Measurements from ENCODE around the gene C20orf96. TPM values are rescaled to one million over a fixed set of nuclear protein-coding genes. Genes with fewer than 3 reads are reported as not detected.

C20orf96 gene
- total RNA-seq, 1 experiment from 2014 or later: 3.8 TPM

DNA sequence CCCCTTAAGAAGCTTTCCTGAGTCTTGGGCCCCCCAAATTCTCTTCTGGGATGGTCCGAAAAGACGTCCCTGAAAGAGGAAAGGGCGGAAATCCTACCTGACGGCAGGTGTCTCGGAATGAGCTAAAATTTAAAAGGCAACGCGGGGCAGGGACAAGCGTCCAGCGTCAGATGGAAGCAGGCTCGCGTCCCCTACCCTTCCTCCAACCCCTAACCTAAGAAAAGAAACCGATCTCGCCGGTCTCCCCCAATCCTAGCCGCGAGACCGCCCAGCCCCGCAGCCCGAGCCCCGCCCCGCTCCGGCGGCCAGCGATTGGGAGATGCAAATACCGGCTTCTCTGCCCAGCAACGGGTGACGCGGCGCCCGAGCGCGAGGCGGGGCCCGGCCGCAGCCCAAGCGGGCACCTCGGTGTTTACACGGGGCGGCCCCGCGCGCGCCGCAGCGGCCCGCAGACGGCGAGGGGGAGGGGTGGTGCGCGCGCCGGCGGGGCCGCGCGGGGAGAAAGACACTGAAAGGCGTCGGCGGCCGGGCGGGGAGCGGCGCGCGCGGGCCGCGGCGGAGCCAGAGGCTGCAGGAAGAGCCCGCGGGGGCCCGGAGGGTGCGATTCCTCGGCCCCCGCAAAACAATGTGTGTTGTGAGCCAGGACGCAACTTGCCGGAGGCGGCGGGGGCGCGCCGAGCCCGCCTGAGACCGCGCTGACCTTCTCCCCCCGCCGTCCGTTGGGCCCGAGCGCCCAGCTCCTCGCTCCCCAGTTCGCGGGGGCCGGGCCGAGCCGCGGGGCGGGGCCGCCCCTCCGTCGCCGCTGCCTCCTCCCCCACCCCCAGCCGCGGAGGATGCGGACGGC, 34.7 kb upstream of the C20orf96 start, which contains the start of gene SOX12:
Gene SOX12, plus strand, starts transcription at position 508 of the 844 bp plus-strand sequence. CDS start 373 bp downstream, outside the sequence.
- Mint-ChIP-seq H3K9me3 (ENCODE audit: unreplicated experiment) (no peaks in the 10 kb centered on the region), H3K27ac (ENCODE audit: low read depth, unreplicated experiment) (peak within 1 kb of the TSS; percentile 88), H3K27me3 (ENCODE audit: insufficient read depth, unreplicated experiment) (no peaks in the 10 kb centered on the region), H3K4me3 (ENCODE audit: unreplicated experiment) (peak within 1 kb of the TSS; percentile 87), H3K36me3 (ENCODE audit: insufficient read depth, unreplicated experiment) (peaks cover 47% of the 10 kb centered on the region), H3K4me1 (ENCODE audit: insufficient read depth, unreplicated experiment) (peaks cover 19% of the 10 kb centered on the region)
- intact Hi-C loops (cut with micrococcal nuclease): loop anchor here (1.0 kb wide), 1 partner anchor 11 kb away; no protein-coding TSS in a partner anchor
- no TSS peak for BruUV-seq (replicated peaks)
- CTCF ChIA-PET: interaction anchor here (0.6 to 2.7 kb wide), 7 partner anchors 20 to 603 kb away, joined by 3 to 18 read pairs (median 5); no protein-coding TSS in a partner anchor
- POLR2A ChIA-PET: interaction anchor here (0.7 to 5.5 kb wide), 34 partner anchors 12 to 519 kb away, joined by 3 to 56 read pairs (median 5); partner anchors contain the start of genes CSNK2A1, DEFB129, NRSN2 and TBC1D20
- TF ChIP-seq, protein P1, sequence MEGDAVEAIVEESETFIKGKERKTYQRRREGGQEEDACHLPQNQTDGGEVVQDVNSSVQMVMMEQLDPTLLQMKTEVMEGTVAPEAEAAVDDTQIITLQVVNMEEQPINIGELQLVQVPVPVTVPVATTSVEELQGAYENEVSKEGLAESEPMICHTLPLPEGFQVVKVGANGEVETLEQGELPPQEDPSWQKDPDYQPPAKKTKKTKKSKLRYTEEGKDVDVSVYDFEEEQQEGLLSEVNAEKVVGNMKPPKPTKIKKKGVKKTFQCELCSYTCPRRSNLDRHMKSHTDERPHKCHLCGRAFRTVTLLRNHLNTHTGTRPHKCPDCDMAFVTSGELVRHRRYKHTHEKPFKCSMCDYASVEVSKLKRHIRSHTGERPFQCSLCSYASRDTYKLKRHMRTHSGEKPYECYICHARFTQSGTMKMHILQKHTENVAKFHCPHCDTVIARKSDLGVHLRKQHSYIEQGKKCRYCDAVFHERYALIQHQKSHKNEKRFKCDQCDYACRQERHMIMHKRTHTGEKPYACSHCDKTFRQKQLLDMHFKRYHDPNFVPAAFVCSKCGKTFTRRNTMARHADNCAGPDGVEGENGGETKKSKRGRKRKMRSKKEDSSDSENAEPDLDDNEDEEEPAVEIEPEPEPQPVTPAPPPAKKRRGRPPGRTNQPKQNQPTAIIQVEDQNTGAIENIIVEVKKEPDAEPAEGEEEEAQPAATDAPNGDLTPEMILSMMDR (IDR thresholded peaks at IDR 0.05; ENCODE audit: unreplicated experiment): no peak
- peak; percentile 92 for DNase-seq (ENCODE audit: unreplicated experiment)

DNA sequence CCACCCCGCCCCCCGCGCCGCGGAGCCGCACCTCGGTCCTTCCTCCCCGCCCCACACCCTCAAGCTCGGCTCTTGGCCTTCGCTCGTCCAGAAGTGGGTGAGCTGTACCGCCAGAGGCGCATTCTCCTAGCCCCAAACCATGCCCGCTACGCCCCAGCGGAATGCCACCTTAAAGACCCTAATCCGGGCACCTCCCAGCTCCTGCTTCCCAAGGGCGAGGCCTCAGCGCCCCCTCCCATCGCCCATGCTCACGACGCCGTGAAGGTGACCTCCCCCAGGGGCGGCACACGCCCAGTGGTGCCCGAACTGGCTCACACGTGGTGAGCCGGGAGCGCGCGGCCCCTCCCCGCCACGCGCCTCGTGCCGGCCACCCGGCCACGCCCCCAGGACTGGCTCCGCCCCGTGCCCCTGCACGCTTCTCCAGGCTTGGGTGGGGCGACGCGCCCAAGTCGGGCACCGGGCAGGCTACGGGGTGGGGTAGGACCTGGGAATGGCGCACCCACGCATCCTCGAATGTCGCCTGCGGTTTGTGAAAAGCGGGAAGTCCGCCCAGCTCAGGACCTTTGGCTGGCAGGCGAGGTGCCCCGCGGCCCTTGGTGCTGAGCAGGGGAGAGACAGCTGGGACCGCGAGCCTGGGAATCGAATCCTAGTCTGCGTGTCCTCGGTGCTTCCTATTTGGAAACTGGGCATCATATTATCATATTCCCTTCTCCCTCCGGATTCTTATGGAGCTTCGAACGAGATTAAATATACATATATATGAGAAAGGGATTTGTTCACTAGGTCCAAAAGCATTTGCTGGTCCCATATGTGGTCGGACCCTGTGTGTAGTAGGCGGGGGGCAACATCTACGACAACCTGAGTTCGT, 33.9 kb upstream of the C20orf96 start:
- peak overlapping the region; percentile 87 for H3K4me3 Mint-ChIP-seq (ENCODE audit: unreplicated experiment)
- BruUV-seq (replicated peaks): TSS peak; percentile 95
- peak overlapping the region; percentile 88 for H3K27ac Mint-ChIP-seq (ENCODE audit: low read depth, unreplicated experiment)
- intact Hi-C loops (cut with micrococcal nuclease): loop anchor here (1.0 kb wide), 2 partner anchors 10 to 27 kb away; partner anchors contain the start of gene ZCCHC3
- POLR2A ChIA-PET: interaction anchor here (0.7 to 5.5 kb wide), 40 partner anchors 8 to 1000 kb away, joined by 3 to 56 read pairs (median 5); partner anchors contain the start of genes CSNK2A1, DEFB129, NRSN2 and TBC1D20
- TF ChIP-seq, protein P1 (IDR thresholded peaks at IDR 0.05; ENCODE audit: unreplicated experiment): peak; percentile 25
- H3K4me1 Mint-ChIP-seq (ENCODE audit: insufficient read depth, unreplicated experiment): peaks cover 11% of the 10 kb centered on the region
- H3K36me3 Mint-ChIP-seq (ENCODE audit: insufficient read depth, unreplicated experiment): peaks cover 56% of the 10 kb centered on the region
- peak; percentile 91 for DNase-seq (ENCODE audit: unreplicated experiment)
- CTCF ChIA-PET: interaction anchor here (0.6 to 2.7 kb wide), 10 partner anchors 12 to 107 kb away, joined by 3 to 18 read pairs (median 4); no protein-coding TSS in a partner anchor
- H3K9me3 Mint-ChIP-seq (ENCODE audit: unreplicated experiment): no peaks in the 10 kb centered on the region
- H3K27me3 Mint-ChIP-seq (ENCODE audit: insufficient read depth, unreplicated experiment): no peaks in the 10 kb centered on the region

DNA sequence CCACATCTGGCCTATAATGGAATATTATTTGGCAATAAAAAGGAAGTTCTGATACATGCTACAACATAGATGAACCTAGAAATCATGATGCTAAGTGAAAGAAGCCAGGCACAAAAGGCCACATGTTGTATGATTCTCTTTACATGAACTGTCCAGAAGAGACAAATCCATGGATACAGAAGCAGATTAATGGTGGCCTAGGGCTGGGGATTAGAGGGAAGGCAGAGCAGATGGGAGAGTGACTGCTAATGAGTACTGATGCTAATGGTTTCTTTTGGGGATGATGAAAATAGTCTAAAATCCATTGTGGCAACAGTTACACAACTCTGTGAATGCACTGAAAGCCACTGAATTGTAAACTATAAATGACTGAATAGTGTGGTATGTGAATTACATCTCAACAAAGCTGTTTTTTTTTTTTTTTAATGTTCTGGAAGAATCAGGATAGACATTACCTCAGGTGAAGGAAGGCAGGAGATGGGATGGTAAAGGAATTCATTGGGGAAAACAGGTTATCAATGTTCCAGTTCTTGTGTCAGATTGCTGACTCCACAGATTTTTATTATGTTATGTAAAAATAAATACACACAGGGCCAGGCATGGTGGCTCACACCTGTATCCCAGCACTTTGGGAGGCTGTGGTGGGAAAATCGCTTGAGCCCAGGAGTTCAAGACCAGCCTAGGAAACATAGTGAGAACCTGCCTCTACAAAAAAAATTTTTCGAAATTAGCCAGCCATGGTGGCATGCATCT, 25.9 kb upstream of the C20orf96 start:
- no TSS peak for BruUV-seq (replicated peaks)
- TF ChIP-seq, protein P1 (IDR thresholded peaks at IDR 0.05; ENCODE audit: unreplicated experiment): no peak
- Mint-ChIP-seq H3K36me3 (ENCODE audit: insufficient read depth, unreplicated experiment) (peaks cover 28% of the 10 kb centered on the region), H3K9me3 (ENCODE audit: unreplicated experiment) (no peaks in the 10 kb centered on the region), H3K27ac (ENCODE audit: low read depth, unreplicated experiment) (no peak overlapping the region), H3K27me3 (ENCODE audit: insufficient read depth, unreplicated experiment) (no peaks in the 10 kb centered on the region), H3K4me3 (ENCODE audit: unreplicated experiment) (no peak overlapping the region), H3K4me1 (ENCODE audit: insufficient read depth, unreplicated experiment) (no peaks in the 10 kb centered on the region)
- intact Hi-C loops (cut with micrococcal nuclease): no loop called here
- ChIA-PET CTCF (no interaction called here), POLR2A (no interaction called here)
- no peak for DNase-seq (ENCODE audit: unreplicated experiment)
